ENCODE measurements around the gene TMEM151B. TPM values are rescaled to one million over a fixed set of nuclear protein-coding genes. Genes with fewer than 3 reads are reported as not detected.

Gene TMEM151B
- total RNA-seq, 1 experiment from 2014 or later: not detected

DNA sequence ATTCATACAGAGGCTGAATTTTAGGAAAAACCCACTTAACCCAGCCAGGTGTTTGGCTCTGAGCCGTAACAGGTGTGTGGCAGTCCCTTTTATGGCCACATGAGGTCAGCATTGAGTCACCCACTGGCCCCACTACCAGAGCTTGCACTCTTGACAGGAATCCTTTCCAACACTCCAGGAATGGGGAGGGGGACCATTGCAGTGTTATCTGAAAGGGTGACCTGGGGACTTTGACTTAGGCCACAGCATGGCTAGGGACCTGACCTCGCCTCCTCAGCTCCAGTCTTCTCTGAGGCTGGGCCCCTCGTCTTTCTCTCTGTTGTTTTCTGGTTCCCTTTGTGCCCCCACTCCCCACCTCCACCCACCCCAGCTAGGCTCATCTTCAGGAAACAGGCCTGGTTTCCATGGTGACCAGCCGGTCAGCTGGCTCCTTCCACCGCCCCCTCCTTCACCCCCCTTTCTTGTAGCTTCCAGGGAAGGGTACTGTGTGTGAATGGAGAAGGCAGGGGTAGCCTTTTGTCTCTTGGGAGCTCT, 2.1 kb upstream of the TMEM151B start:
- TF ChIP-seq RAD21 (IDR thresholded peaks at IDR 0.05; ENCODE audit: low read depth) (peak; percentile 93), POLR2AphosphoS5 (IDR thresholded peaks at IDR 0.05; ENCODE audit: low read depth, low read length) (no peak)
- TF ChIP-seq, protein P1, sequence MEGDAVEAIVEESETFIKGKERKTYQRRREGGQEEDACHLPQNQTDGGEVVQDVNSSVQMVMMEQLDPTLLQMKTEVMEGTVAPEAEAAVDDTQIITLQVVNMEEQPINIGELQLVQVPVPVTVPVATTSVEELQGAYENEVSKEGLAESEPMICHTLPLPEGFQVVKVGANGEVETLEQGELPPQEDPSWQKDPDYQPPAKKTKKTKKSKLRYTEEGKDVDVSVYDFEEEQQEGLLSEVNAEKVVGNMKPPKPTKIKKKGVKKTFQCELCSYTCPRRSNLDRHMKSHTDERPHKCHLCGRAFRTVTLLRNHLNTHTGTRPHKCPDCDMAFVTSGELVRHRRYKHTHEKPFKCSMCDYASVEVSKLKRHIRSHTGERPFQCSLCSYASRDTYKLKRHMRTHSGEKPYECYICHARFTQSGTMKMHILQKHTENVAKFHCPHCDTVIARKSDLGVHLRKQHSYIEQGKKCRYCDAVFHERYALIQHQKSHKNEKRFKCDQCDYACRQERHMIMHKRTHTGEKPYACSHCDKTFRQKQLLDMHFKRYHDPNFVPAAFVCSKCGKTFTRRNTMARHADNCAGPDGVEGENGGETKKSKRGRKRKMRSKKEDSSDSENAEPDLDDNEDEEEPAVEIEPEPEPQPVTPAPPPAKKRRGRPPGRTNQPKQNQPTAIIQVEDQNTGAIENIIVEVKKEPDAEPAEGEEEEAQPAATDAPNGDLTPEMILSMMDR (IDR thresholded peaks at IDR 0.05 in 2 of 3, conservative IDR thresholded peaks at IDR 0.05 in 1 of 3; ENCODE audit: borderline replicate concordance in 1 of 3, insufficient read depth in 1 of 3, low read depth in 2 of 3, low read length in 2 of 3): peak; percentile 89 to 99 (median 96)
- no peak for DNase-seq (ENCODE audit: low read depth, low spot score)
- Histone ChIP-seq H2AFZ (ENCODE audit: low read depth, low read length, poor library complexity, severe bottlenecking) (no peak overlapping the region), H3K9me3 (ENCODE audit: control insufficient read depth in 1 of 2, insufficient read depth in 1 of 2, low read depth in 1 of 2, low read length in 2 of 2) (no peaks in the 10 kb centered on the region), H3K27ac (ENCODE audit: low read depth, low read length) (no peak overlapping the region), H3K79me2 (ENCODE audit: insufficient read depth, low read length) (peaks cover 16% of the 10 kb centered on the region; the same call in 1 of the 2 replicates), H3K9me2 (ENCODE audit: insufficient read depth) (no peaks in the 10 kb centered on the region), H3K4me1 (ENCODE audit: control insufficient read depth in 1 of 2, insufficient read depth in 2 of 2, low read length in 2 of 2) (peaks cover 7 to 25% of the 10 kb centered on the region in 2 experiments), H3K9ac (ENCODE audit: low read length) (no peak overlapping the region), H3K27me3 (ENCODE audit: insufficient read depth, low read length) (no peaks in the 10 kb centered on the region), H3K4me3 (replicated peaks in 1 of 2; ENCODE audit: low read depth in 1 of 2, low read length in 2 of 2) (no peak overlapping the region), H3K36me3 (ENCODE audit: control insufficient read depth in 1 of 2, insufficient read depth in 2 of 2, low read length in 2 of 2) (no peaks in the 10 kb centered on the region), H3K4me2 (ENCODE audit: low read length) (no peak overlapping the region), H4K20me1 (ENCODE audit: insufficient read depth) (no peaks in the 10 kb centered on the region)
- RAD21 ChIA-PET (ENCODE audit: low non-redundant PET in 1 of 2, low total read pairs in 2 of 2, uncharacterized antibody in 2 of 2, unreplicated experiment in 2 of 2): interaction anchor here (0.6 to 1.0 kb wide), 4 partner anchors 12 to 37 kb away, joined by 3 to 4 read pairs (median 3); no protein-coding TSS in a partner anchor
- ATAC-seq: peak; percentile 38
- CTCF ChIA-PET: interaction anchor here (0.7 to 2.9 kb wide), 14 partner anchors 9 to 207 kb away, joined by 3 to 36 read pairs (median 5); partner anchors contain the start of genes AARS2 and SPATS1
- BruUV-seq (replicated peaks): no TSS peak
- POLR2A ChIA-PET: interaction anchor here (2.0 kb wide), 1 partner anchor 70 kb away, joined by 6 read pairs; no protein-coding TSS in a partner anchor
- intact Hi-C loops (cut with micrococcal nuclease): loop anchor here (1.0 to 5.0 kb wide), 3 partner anchors 36 to 189 kb away; no protein-coding TSS in a partner anchor

DNA sequence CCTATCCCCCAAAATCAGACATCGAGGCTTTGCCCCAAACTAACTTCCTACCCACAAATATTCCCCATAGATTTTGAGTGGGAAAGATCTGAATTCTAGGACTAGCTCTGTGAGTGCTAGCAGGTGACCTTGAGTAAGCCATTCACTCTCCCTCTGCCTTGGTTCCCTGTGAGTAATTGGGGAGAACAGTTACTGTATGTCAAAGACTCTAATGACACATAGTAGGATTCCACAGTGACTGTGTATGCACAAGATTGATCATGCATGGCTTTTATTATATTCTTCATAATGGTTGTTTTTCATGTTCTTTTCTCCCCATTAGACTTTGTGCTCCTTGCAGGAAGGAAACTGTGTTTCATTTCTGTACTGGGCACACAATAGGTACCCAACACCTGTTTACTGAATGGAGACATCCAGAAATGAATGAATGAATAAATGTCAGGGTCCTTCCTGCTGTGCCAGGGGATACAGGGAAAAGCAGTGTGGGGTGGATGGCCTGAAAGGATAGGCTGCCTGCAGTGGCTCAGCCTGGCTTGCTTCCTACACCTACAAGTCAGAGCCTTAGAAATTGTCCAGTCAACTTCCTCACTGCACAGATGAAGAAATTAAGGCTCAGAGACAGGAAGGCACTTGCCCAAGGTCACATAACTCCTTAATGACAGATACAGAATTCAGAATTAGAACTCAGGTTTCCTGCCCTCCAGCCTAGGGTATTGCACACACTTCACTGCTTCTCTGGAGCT, 901 bp upstream of the TMEM151B start:
- no TSS peak for BruUV-seq (replicated peaks)
- intact Hi-C loops (cut with micrococcal nuclease): loop anchor here (5.0 kb wide), 1 partner anchor 188 kb away; no protein-coding TSS in a partner anchor
- POLR2A ChIA-PET: interaction anchor here (2.0 kb wide), 1 partner anchor 68 kb away, joined by 6 read pairs; no protein-coding TSS in a partner anchor

More for the DNA sequence above, 901 bp upstream of the TMEM151B start:
- CTCF ChIA-PET: interaction anchor here (1.2 to 2.9 kb wide), 6 partner anchors 10 to 206 kb away, joined by 3 to 36 read pairs (median 6); partner anchors contain the start of gene AARS2
- Histone ChIP-seq H3K27me3 (ENCODE audit: insufficient read depth, low read length) (no peaks in the 10 kb centered on the region), H2AFZ (ENCODE audit: low read depth, low read length, poor library complexity, severe bottlenecking) (no peak overlapping the region), H3K4me1 (ENCODE audit: control insufficient read depth in 1 of 2, insufficient read depth in 2 of 2, low read length in 2 of 2) (peaks cover 2 to 13% of the 10 kb centered on the region in 2 experiments), H3K9me2 (ENCODE audit: insufficient read depth) (no peaks in the 10 kb centered on the region), H3K4me3 (replicated peaks in 1 of 2; ENCODE audit: low read depth in 1 of 2, low read length in 2 of 2) (no peak overlapping the region), H3K79me2 (ENCODE audit: insufficient read depth, low read length) (peaks cover 6% of the 10 kb centered on the region; the same call in 1 of the 2 replicates), H3K4me2 (ENCODE audit: low read length) (no peak overlapping the region), H3K27ac (ENCODE audit: low read depth, low read length) (no peak overlapping the region), H3K9ac (ENCODE audit: low read length) (no peak overlapping the region), H4K20me1 (ENCODE audit: insufficient read depth) (no peaks in the 10 kb centered on the region), H3K9me3 (ENCODE audit: control insufficient read depth in 1 of 2, insufficient read depth in 1 of 2, low read depth in 1 of 2, low read length in 2 of 2) (no peaks in the 10 kb centered on the region), H3K36me3 (ENCODE audit: control insufficient read depth in 1 of 2, insufficient read depth in 2 of 2, low read length in 2 of 2) (no peaks in the 10 kb centered on the region)
- DNase-seq (ENCODE audit: low read depth, low spot score) (no peak), ATAC-seq (no peak)
- TF ChIP-seq, protein P2, sequence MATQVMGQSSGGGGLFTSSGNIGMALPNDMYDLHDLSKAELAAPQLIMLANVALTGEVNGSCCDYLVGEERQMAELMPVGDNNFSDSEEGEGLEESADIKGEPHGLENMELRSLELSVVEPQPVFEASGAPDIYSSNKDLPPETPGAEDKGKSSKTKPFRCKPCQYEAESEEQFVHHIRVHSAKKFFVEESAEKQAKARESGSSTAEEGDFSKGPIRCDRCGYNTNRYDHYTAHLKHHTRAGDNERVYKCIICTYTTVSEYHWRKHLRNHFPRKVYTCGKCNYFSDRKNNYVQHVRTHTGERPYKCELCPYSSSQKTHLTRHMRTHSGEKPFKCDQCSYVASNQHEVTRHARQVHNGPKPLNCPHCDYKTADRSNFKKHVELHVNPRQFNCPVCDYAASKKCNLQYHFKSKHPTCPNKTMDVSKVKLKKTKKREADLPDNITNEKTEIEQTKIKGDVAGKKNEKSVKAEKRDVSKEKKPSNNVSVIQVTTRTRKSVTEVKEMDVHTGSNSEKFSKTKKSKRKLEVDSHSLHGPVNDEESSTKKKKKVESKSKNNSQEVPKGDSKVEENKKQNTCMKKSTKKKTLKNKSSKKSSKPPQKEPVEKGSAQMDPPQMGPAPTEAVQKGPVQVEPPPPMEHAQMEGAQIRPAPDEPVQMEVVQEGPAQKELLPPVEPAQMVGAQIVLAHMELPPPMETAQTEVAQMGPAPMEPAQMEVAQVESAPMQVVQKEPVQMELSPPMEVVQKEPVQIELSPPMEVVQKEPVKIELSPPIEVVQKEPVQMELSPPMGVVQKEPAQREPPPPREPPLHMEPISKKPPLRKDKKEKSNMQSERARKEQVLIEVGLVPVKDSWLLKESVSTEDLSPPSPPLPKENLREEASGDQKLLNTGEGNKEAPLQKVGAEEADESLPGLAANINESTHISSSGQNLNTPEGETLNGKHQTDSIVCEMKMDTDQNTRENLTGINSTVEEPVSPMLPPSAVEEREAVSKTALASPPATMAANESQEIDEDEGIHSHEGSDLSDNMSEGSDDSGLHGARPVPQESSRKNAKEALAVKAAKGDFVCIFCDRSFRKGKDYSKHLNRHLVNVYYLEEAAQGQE (IDR thresholded peaks at IDR 0.05; ENCODE audit: low read depth): no peak
- no peak for TF ChIP-seq SRF (IDR thresholded peaks at IDR 0.05; ENCODE audit: low read depth)
- no peak for TF ChIP-seq JUND (IDR thresholded peaks at IDR 0.05)
- RAD21 ChIA-PET (ENCODE audit: low non-redundant PET in 1 of 2, low total read pairs in 2 of 2, uncharacterized antibody in 2 of 2, unreplicated experiment in 2 of 2): no interaction called here

Data from HCT116 (cell line).